ENCODE measurements around the gene SLC6A7.
"Not testable (repeated sequence)": the region's sequence is repeated elsewhere in the genome, so short reads cannot be mapped to it uniquely, and the experiment has no call there.

Gene SLC6A7

GRCh38 chr5:150217873-150218692, 28.2 kb downstream of the SLC6A7 start:
- DNase-seq (ENCODE audit: low spot score): peak; percentile 94

- no peak for DNase-seq (ENCODE audit: low spot score)
Measured at GRCh38 chr5:150218693-150219035, 28.8 kb downstream of the SLC6A7 start.

- DNase-seq (ENCODE audit: low spot score): peak; percentile 45
Measured at GRCh38 chr5:150219142-150219541, 29.3 kb downstream of the SLC6A7 start.

GRCh38 chr5:150219861-150220260, 30.0 kb downstream of the SLC6A7 start:
- no peak for DNase-seq (ENCODE audit: low spot score)

GRCh38 chr5:150221471-150221870, 31.6 kb downstream of the SLC6A7 start:
- DNase-seq (ENCODE audit: low spot score): no peak

- DNase-seq (ENCODE audit: low spot score): no peak
Measured at GRCh38 chr5:150222906-150223305, 33.0 kb downstream of the SLC6A7 start.

- DNase-seq (ENCODE audit: low spot score): no peak
Measured at GRCh38 chr5:150223474-150223873, 33.6 kb downstream of the SLC6A7 start.

GRCh38 chr5:150224483-150225027, 34.7 kb downstream of the SLC6A7 start:
- DNase-seq (ENCODE audit: low spot score): no peak

- DNase-seq (ENCODE audit: low spot score): no peak
Measured at GRCh38 chr5:150227036-150227435, 37.2 kb downstream of the SLC6A7 start.

GRCh38 chr5:150227606-150228273, 37.9 kb downstream of the SLC6A7 start:
- peak; percentile 70 for DNase-seq (ENCODE audit: low spot score)

GRCh38 chr5:150229571-150229970, 39.7 kb downstream of the SLC6A7 start:
- DNase-seq (ENCODE audit: low spot score): no peak

- DNase-seq (ENCODE audit: low spot score): no peak
Measured at GRCh38 chr5:150230842-150231241, 41.0 kb downstream of the SLC6A7 start.

GRCh38 chr5:150233706-150234105, 43.8 kb downstream of the SLC6A7 start:
- DNase-seq (ENCODE audit: low spot score): not testable (repeated sequence)

GRCh38 chr5:150234576-150235499, 45.0 kb downstream of the SLC6A7 start:
- no peak for DNase-seq (ENCODE audit: low spot score)

- no peak for DNase-seq (ENCODE audit: low spot score)
Measured at GRCh38 chr5:150235500-150235854, 45.6 kb downstream of the SLC6A7 start.

- DNase-seq (ENCODE audit: low spot score): no peak
Measured at GRCh38 chr5:150236313-150236712, 46.5 kb downstream of the SLC6A7 start.

GRCh38 chr5:150236981-150237754, 47.3 kb downstream of the SLC6A7 start:
- DNase-seq (ENCODE audit: low spot score): no peak

GRCh38 chr5:150238646-150239045, 48.8 kb downstream of the SLC6A7 start:
- no peak for DNase-seq (ENCODE audit: low spot score)

- no peak for DNase-seq (ENCODE audit: low spot score)
Measured at GRCh38 chr5:150239099-150239793, 49.4 kb downstream of the SLC6A7 start.

GRCh38 chr5:150239794-150240122, 49.9 kb downstream of the SLC6A7 start:
- DNase-seq (ENCODE audit: low spot score): no peak
